Activated naive CD8-positive, alpha-beta T cell treated with anti-CD3 and anti-CD28 coated beads, Interleukin-2, amount 10 ng/mL, durations not matched to agents 7 days and 5 days (primary cell): ENCODE measurements around the gene MYOZ1. TPM values are rescaled to one million over a fixed set of nuclear protein-coding genes. Genes with fewer than 3 reads are reported as not detected.
A peak's percentile ranks its signal among the peaks of the same experiment; 100 is the strongest.

ENCODE experiments used
- ATAC-seq: fragments of 150-1000 bp; cut with Tn5 transposase; one replicate; pipeline ENCODE4 v1.10.0; 2021; ENCODE audit warnings: low read depth, moderate library complexity
- POLR2A ChIA-PET: fragments of 350-600 bp; sonication (Branson Sonifier 250); formaldehyde crosslinking; loops from one replicate; lab custom pipeline; 2021; ENCODE audit warnings: antibody characterized with exemption; lab: Charles Lee
- DNase-seq: peaks from one replicate; pipeline ENCODE4 v3.0.0; 2021
- H3K27ac Mint-ChIP-seq: one replicate; pipeline ENCODE4 v1.8.0; 2022; ENCODE audit warnings: mild to moderate bottlenecking, mixed read lengths
- H3K27me3 Mint-ChIP-seq: one replicate; pipeline ENCODE4 v1.8.0; 2022; ENCODE audit warnings: mild to moderate bottlenecking, moderate library complexity, mixed read lengths
- H3K36me3 Mint-ChIP-seq: one replicate; pipeline ENCODE4 v1.8.0; 2021; ENCODE audit warnings: mild to moderate bottlenecking, mixed read lengths
- H3K4me1 Mint-ChIP-seq: one replicate; pipeline ENCODE4 v1.8.0; 2021; ENCODE audit warnings: mixed read lengths
- H3K4me3 Mint-ChIP-seq: one replicate; pipeline ENCODE4 v1.8.0; 2022; ENCODE audit warnings: mild to moderate bottlenecking, moderate library complexity, mixed read lengths
- H3K9me3 Mint-ChIP-seq: one replicate; pipeline ENCODE4 v1.8.0; 2021; ENCODE audit warnings: mixed read lengths
- total RNA-seq, 2 experiments: library from RNA; stranded (reverse); gene quantifications; one replicate each; pipeline ENCODE4 v1.2.3, GENCODE V29; 2021

Gene MYOZ1
- total RNA-seq, 2 experiments from 2014 or later, result not detected

GRCh38 chr10:73655257-73655989 lies 14.1 kb upstream of the MYOZ1 start:
- H3K27ac Mint-ChIP-seq, result peak overlapping the region; percentile 7
- DNase-seq, result no peak
- H3K9me3 Mint-ChIP-seq, result no peaks in the 10 kb centered on the region
- H3K36me3 Mint-ChIP-seq, result no peaks in the 10 kb centered on the region
- peak; percentile 50 for ATAC-seq
- no peak overlapping the region for H3K4me3 Mint-ChIP-seq
- peaks cover 13% of the 10 kb centered on the region for H3K4me1 Mint-ChIP-seq
- POLR2A ChIA-PET, result interaction anchor here (0.5 kb wide), 1 partner anchor 112 kb away, joined by 3 read pairs; no protein-coding TSS in a partner anchor
- peaks cover 5% of the 10 kb centered on the region for H3K27me3 Mint-ChIP-seq

GRCh38 chr10:73653701-73654100 lies 12.4 kb upstream of the MYOZ1 start:
- POLR2A ChIA-PET, result no interaction called here
- H3K4me3 Mint-ChIP-seq, result no peak overlapping the region
- ATAC-seq (no peak), DNase-seq (no peak)
- peaks cover 5% of the 10 kb centered on the region for H3K27me3 Mint-ChIP-seq
- no peaks in the 10 kb centered on the region for H3K9me3 Mint-ChIP-seq
- peaks cover 14% of the 10 kb centered on the region for H3K4me1 Mint-ChIP-seq
- no peaks in the 10 kb centered on the region for H3K36me3 Mint-ChIP-seq
- peak overlapping the region; percentile 15 for H3K27ac Mint-ChIP-seq

GRCh38 chr10:73653195-73653594 lies 11.9 kb upstream of the MYOZ1 start:
- Mint-ChIP-seq H3K27me3 (peaks cover 5% of the 10 kb centered on the region), H3K27ac (peak overlapping the region; percentile 49), H3K9me3 (no peaks in the 10 kb centered on the region), H3K36me3 (no peaks in the 10 kb centered on the region), H3K4me1 (peaks cover 14% of the 10 kb centered on the region), H3K4me3 (no peak overlapping the region)
- ATAC-seq (no peak), DNase-seq (no peak)
- POLR2A ChIA-PET, result no interaction called here

- H3K36me3 Mint-ChIP-seq, result no peaks in the 10 kb centered on the region
- no peak overlapping the region for H3K27ac Mint-ChIP-seq
- no peak overlapping the region for H3K4me3 Mint-ChIP-seq
- H3K4me1 Mint-ChIP-seq, result peaks cover 12% of the 10 kb centered on the region
- DNase-seq (no peak), ATAC-seq (no peak)
- no peaks in the 10 kb centered on the region for H3K9me3 Mint-ChIP-seq
- H3K27me3 Mint-ChIP-seq, result peaks cover 9% of the 10 kb centered on the region
- POLR2A ChIA-PET, result no interaction called here
Observed at GRCh38 chr10:73650537-73651331, 9.5 kb upstream of the MYOZ1 start.

GRCh38 chr10:73649876-73650536 lies 8.7 kb upstream of the MYOZ1 start:
- Mint-ChIP-seq H3K27ac (no peak overlapping the region), H3K36me3 (no peaks in the 10 kb centered on the region), H3K27me3 (peaks cover 9% of the 10 kb centered on the region), H3K4me1 (peaks cover 7% of the 10 kb centered on the region), H3K9me3 (no peaks in the 10 kb centered on the region), H3K4me3 (no peak overlapping the region)
- POLR2A ChIA-PET, result no interaction called here
- no peak for DNase-seq
- ATAC-seq, result no peak

GRCh38 chr10:73648975-73649829 lies 7.9 kb upstream of the MYOZ1 start:
- no peak for DNase-seq
- Mint-ChIP-seq H3K4me3 (peak overlapping the region; percentile 11), H3K36me3 (no peaks in the 10 kb centered on the region), H3K4me1 (peaks cover 11% of the 10 kb centered on the region), H3K27me3 (peaks cover 9% of the 10 kb centered on the region), H3K27ac (no peak overlapping the region), H3K9me3 (no peaks in the 10 kb centered on the region)
- POLR2A ChIA-PET, result no interaction called here
- no peak for ATAC-seq

GRCh38 chr10:73647875-73648651 lies 6.8 kb upstream of the MYOZ1 start:
- DNase-seq (no peak), ATAC-seq (no peak)
- H3K9me3 Mint-ChIP-seq, result no peaks in the 10 kb centered on the region
- peaks cover 20% of the 10 kb centered on the region for H3K4me1 Mint-ChIP-seq
- peak overlapping the region; percentile 71 for H3K4me3 Mint-ChIP-seq
- H3K27ac Mint-ChIP-seq, result peak overlapping the region; percentile 52
- POLR2A ChIA-PET, result no interaction called here
- no peaks in the 10 kb centered on the region for H3K36me3 Mint-ChIP-seq
- peaks cover 9% of the 10 kb centered on the region for H3K27me3 Mint-ChIP-seq

GRCh38 chr10:73647211-73647874 lies 6.1 kb upstream of the MYOZ1 start:
- peaks cover 20% of the 10 kb centered on the region for H3K4me1 Mint-ChIP-seq
- no peaks in the 10 kb centered on the region for H3K9me3 Mint-ChIP-seq
- POLR2A ChIA-PET, result interaction anchor here (0.7 kb wide), 1 partner anchor 1058 kb away, joined by 6 read pairs; no protein-coding TSS in a partner anchor
- no peaks in the 10 kb centered on the region for H3K36me3 Mint-ChIP-seq
- peaks cover 9% of the 10 kb centered on the region for H3K27me3 Mint-ChIP-seq
- peak overlapping the region; percentile 71 for H3K4me3 Mint-ChIP-seq
- peak overlapping the region; percentile 52 for H3K27ac Mint-ChIP-seq
- DNase-seq (peak; percentile 58), ATAC-seq (peak; percentile 27)

GRCh38 chr10:73646598-73647041 lies 5.3 kb upstream of the MYOZ1 start:
- DNase-seq (no peak), ATAC-seq (no peak)
- Mint-ChIP-seq H3K4me1 (peaks cover 22% of the 10 kb centered on the region), H3K27ac (peak overlapping the region; percentile 11), H3K27me3 (peaks cover 9% of the 10 kb centered on the region), H3K9me3 (no peaks in the 10 kb centered on the region), H3K36me3 (no peaks in the 10 kb centered on the region), H3K4me3 (peak overlapping the region; percentile 52)
- POLR2A ChIA-PET, result interaction anchor here (0.7 kb wide), 1 partner anchor 1057 kb away, joined by 6 read pairs; no protein-coding TSS in a partner anchor

GRCh38 chr10:73645251-73645650 lies 4.0 kb upstream of the MYOZ1 start:
- Mint-ChIP-seq H3K27ac (peak overlapping the region; percentile 10), H3K36me3 (no peaks in the 10 kb centered on the region), H3K9me3 (no peaks in the 10 kb centered on the region), H3K27me3 (peaks cover 7% of the 10 kb centered on the region), H3K4me3 (no peak overlapping the region), H3K4me1 (peaks cover 16% of the 10 kb centered on the region)
- POLR2A ChIA-PET, result no interaction called here
- DNase-seq, result no peak
- ATAC-seq, result no peak

- H3K36me3 Mint-ChIP-seq, result no peaks in the 10 kb centered on the region
- no peak for ATAC-seq
- no peak overlapping the region for H3K4me3 Mint-ChIP-seq
- POLR2A ChIA-PET, result no interaction called here
- H3K9me3 Mint-ChIP-seq, result no peaks in the 10 kb centered on the region
- peaks cover 16% of the 10 kb centered on the region for H3K4me1 Mint-ChIP-seq
- H3K27me3 Mint-ChIP-seq, result peaks cover 7% of the 10 kb centered on the region
- DNase-seq, result no peak
- H3K27ac Mint-ChIP-seq, result peak overlapping the region; percentile 10
Observed at GRCh38 chr10:73644767-73645166, 3.5 kb upstream of the MYOZ1 start.
